ENCODE results near the gene AFDN.

Gene AFDN

DNA sequence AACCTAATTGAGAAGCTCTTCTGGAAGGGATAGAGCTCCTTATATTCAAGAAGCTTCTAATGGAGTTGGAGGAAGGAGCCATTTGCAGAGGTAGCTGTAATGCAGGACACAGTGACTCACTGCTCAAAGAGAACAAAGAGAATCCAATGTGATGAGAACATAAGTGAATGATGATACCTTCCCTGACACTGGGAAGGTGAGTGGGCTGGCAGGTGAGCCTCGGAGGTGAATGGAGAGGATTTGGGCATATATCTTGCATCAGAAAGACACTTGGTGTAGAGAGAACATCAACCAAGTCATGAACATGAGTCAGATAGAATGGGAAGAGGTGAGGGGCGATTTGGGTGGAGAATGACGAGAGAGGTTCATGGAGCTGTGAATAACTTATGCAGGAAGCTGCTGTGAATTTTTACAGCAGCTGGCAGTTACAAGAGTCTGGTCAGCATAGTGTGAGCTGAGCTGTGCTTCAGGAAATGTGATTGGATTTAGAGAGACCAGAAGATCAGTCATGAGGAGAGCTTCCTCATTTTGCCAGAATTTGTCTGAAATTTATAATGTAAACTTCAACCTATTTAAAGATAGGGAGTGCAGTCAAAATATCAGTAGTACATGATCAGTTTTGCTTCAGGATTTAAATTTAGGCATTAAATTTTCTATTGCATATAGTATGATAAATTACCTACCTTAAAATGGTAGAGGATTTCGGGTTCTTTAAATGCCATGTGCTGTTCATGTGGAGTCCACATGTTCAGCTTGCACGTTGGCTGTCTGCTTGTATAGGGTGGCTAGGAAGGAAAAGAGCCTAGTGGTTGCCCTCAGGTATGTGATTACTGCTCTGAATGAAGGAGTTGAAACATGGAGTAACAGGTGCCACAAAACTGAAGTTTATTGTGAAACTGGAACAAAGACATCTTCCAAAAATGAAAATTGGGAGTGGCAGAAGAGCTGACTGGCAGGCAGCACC is 111.5 kb downstream of the AFDN start:
- ATAC-seq (ENCODE audit: insufficient read depth, low read depth) (no peak), DNase-seq (no peak)
- peaks cover 8% of the 10 kb centered on the region for H3K4me1 ChIP-seq (ENCODE audit: insufficient read depth, low read length)
- H3K9me3 ChIP-seq (ENCODE audit: insufficient read depth, low read length, severe bottlenecking): no peaks in the 10 kb centered on the region
- peaks cover 2% of the 10 kb centered on the region for H3K27me3 ChIP-seq (ENCODE audit: insufficient read depth, low read length, poor library complexity)
- H3K27ac ChIP-seq (ENCODE audit: low read length): no peak overlapping the region
- H3K4me3 ChIP-seq (ENCODE audit: low read depth in 1 of 2, low read length in 2 of 2): no peak overlapping the region
- no peaks in the 10 kb centered on the region for H3K36me3 ChIP-seq (ENCODE audit: insufficient read depth, low read length)
- no peaks in the 10 kb centered on the region for H3K79me2 ChIP-seq (ENCODE audit: insufficient read depth, low read length)
- H3K4me2 ChIP-seq (ENCODE audit: insufficient read depth, low read length): no peak overlapping the region
- no peak overlapping the region for H3K9ac ChIP-seq (ENCODE audit: low read depth, low read length)
- H2AFZ ChIP-seq (ENCODE audit: low read depth, low read length): no peak overlapping the region
- TF ChIP-seq, protein P1, sequence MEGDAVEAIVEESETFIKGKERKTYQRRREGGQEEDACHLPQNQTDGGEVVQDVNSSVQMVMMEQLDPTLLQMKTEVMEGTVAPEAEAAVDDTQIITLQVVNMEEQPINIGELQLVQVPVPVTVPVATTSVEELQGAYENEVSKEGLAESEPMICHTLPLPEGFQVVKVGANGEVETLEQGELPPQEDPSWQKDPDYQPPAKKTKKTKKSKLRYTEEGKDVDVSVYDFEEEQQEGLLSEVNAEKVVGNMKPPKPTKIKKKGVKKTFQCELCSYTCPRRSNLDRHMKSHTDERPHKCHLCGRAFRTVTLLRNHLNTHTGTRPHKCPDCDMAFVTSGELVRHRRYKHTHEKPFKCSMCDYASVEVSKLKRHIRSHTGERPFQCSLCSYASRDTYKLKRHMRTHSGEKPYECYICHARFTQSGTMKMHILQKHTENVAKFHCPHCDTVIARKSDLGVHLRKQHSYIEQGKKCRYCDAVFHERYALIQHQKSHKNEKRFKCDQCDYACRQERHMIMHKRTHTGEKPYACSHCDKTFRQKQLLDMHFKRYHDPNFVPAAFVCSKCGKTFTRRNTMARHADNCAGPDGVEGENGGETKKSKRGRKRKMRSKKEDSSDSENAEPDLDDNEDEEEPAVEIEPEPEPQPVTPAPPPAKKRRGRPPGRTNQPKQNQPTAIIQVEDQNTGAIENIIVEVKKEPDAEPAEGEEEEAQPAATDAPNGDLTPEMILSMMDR (IDR thresholded peaks at IDR 0.05; ENCODE audit: borderline replicate concordance, extremely low read depth, low read length, poor library complexity, severe bottlenecking): no peak
- TF ChIP-seq EZH2 (IDR thresholded peaks at IDR 0.05; ENCODE audit: borderline replicate concordance, low read depth, low read length, severe bottlenecking): no peak
- no peaks in the 10 kb centered on the region for H4K20me1 ChIP-seq (ENCODE audit: insufficient read depth, low read length)

DNA sequence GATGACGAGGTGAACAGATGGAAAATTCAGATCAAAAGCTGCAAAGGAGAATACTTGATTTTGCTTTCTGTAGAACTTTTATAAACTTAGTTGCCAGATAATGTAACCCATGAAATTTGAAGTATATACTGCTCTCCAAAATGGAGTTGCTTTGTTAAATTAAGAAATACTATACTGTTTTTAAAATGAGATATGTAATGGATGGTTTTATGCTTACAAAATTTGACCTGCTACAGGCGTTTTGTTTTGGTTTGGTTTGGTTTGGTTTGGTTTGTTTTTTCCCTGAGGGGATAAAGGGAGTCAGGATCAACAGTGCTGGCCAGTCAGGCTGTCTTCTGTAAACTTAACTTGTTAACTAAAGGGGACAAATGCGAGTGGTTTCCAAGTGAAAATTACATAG is 115.1 kb downstream of the AFDN start:
- no peaks in the 10 kb centered on the region for H3K4me1 ChIP-seq (ENCODE audit: insufficient read depth, low read length)
- H3K36me3 ChIP-seq (ENCODE audit: insufficient read depth, low read length): no peaks in the 10 kb centered on the region
- no peaks in the 10 kb centered on the region for H4K20me1 ChIP-seq (ENCODE audit: insufficient read depth, low read length)
- no peak overlapping the region for H2AFZ ChIP-seq (ENCODE audit: low read depth, low read length)
- DNase-seq (no peak), ATAC-seq (ENCODE audit: insufficient read depth, low read depth) (no peak)
- no peaks in the 10 kb centered on the region for H3K79me2 ChIP-seq (ENCODE audit: insufficient read depth, low read length)
- TF ChIP-seq, protein P1 (IDR thresholded peaks at IDR 0.05; ENCODE audit: borderline replicate concordance, extremely low read depth, low read length, poor library complexity, severe bottlenecking): no peak
- TF ChIP-seq EZH2 (IDR thresholded peaks at IDR 0.05; ENCODE audit: borderline replicate concordance, low read depth, low read length, severe bottlenecking): no peak
- H3K9me3 ChIP-seq (ENCODE audit: insufficient read depth, low read length, severe bottlenecking): no peaks in the 10 kb centered on the region
- H3K4me2 ChIP-seq (ENCODE audit: insufficient read depth, low read length): no peak overlapping the region
- H3K4me3 ChIP-seq (ENCODE audit: low read depth in 1 of 2, low read length in 2 of 2): no peak overlapping the region
- H3K27me3 ChIP-seq (ENCODE audit: insufficient read depth, low read length, poor library complexity): no peaks in the 10 kb centered on the region
- no peak overlapping the region for H3K9ac ChIP-seq (ENCODE audit: low read depth, low read length)
- H3K27ac ChIP-seq (ENCODE audit: low read length): no peak overlapping the region

DNA sequence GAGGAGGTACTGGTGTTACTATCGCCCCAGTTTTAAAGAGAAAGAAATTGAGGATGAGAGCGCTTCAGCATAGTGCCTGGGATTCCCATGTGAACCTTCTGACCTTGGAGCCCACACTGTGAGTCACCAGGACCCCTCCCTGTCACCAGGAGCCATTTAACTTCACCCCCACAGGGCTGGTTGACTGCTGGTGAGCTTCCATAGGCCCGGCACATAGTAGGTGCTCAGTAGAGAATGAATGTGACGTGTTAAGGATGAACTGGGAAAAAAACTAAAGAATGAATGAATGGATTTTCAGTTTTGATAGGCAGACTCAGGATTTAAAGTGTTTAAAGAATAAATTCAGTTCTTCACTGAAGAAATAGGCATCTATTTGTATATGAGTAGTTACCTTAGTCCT is 117.4 kb downstream of the AFDN start:
- Histone ChIP-seq H3K27me3 (ENCODE audit: insufficient read depth, low read length, poor library complexity) (no peaks in the 10 kb centered on the region), H3K36me3 (ENCODE audit: insufficient read depth, low read length) (no peaks in the 10 kb centered on the region), H3K79me2 (ENCODE audit: insufficient read depth, low read length) (no peaks in the 10 kb centered on the region), H3K9ac (ENCODE audit: low read depth, low read length) (no peak overlapping the region), H3K27ac (ENCODE audit: low read length) (no peak overlapping the region), H3K4me3 (ENCODE audit: low read depth in 1 of 2, low read length in 2 of 2) (no peak overlapping the region), H2AFZ (ENCODE audit: low read depth, low read length) (no peak overlapping the region), H3K4me1 (ENCODE audit: insufficient read depth, low read length) (no peaks in the 10 kb centered on the region), H3K9me3 (ENCODE audit: insufficient read depth, low read length, severe bottlenecking) (no peaks in the 10 kb centered on the region), H3K4me2 (ENCODE audit: insufficient read depth, low read length) (no peak overlapping the region), H4K20me1 (ENCODE audit: insufficient read depth, low read length) (no peaks in the 10 kb centered on the region)
- TF ChIP-seq EZH2 (IDR thresholded peaks at IDR 0.05; ENCODE audit: borderline replicate concordance, low read depth, low read length, severe bottlenecking): no peak
- TF ChIP-seq, protein P1 (IDR thresholded peaks at IDR 0.05; ENCODE audit: borderline replicate concordance, extremely low read depth, low read length, poor library complexity, severe bottlenecking): no peak
- DNase-seq (no peak), ATAC-seq (ENCODE audit: insufficient read depth, low read depth) (no peak)

Data from DND-41 (cell line).